Brain pericyte (primary cell): ENCODE data around the gene RAB11FIP3.

Source experiments
- DNase-seq: peaks from one replicate; pipeline ENCODE4 v3.0.0-alpha.2; 2012; ENCODE audit warnings: low read depth, low spot score

The RAB11FIP3 gene

GRCh38 chr16:554640-555365 is 129.4 kb downstream of the RAB11FIP3 start:
- DNase-seq: no peak

GRCh38 chr16:555528-556473 is 130.4 kb downstream of the RAB11FIP3 start:
- no peak for DNase-seq

GRCh38 chr16:556474-557173 is 131.2 kb downstream of the RAB11FIP3 start:
- no peak for DNase-seq

- no peak for DNase-seq
These were observed 132.2 kb downstream of the RAB11FIP3 start for GRCh38 chr16:557463-558297.

- DNase-seq: no peak
These were observed 133.0 kb downstream of the RAB11FIP3 start for GRCh38 chr16:558298-559020.

GRCh38 chr16:559021-559380 is 133.6 kb downstream of the RAB11FIP3 start:
- DNase-seq: no peak

GRCh38 chr16:559411-560203 is 134.2 kb downstream of the RAB11FIP3 start:
- no peak for DNase-seq

GRCh38 chr16:560204-560700 is 134.8 kb downstream of the RAB11FIP3 start, which contains the start of gene PRR35:
PRR35 (plus strand) TSS chr16:560394; CDS start chr16:563295, 2,901 bp downstream.
- no peak for DNase-seq

- DNase-seq: no peak
These were observed 135.4 kb downstream of the RAB11FIP3 start for GRCh38 chr16:560701-561412.

GRCh38 chr16:561413-561794 is 136.0 kb downstream of the RAB11FIP3 start:
- DNase-seq: no peak

GRCh38 chr16:561957-562938 is 136.8 kb downstream of the RAB11FIP3 start:
- DNase-seq: no peak

- DNase-seq: no peak
These were observed 137.7 kb downstream of the RAB11FIP3 start for GRCh38 chr16:563072-563644.

- DNase-seq: no peak
These were observed 139.4 kb downstream of the RAB11FIP3 start for GRCh38 chr16:564690-565418.

- DNase-seq: no peak
These were observed 140.2 kb downstream of the RAB11FIP3 start for GRCh38 chr16:565419-566330.
